ENCODE measurements around the gene IQCM.

IQCM gene

GRCh38 chr4:149409146-149409545, 406.5 kb downstream of the IQCM start:
- H3K4me3 ChIP-seq (ENCODE audit: low read length) = no peak overlapping the region
- DNase-seq (ENCODE audit: low read depth) = peak; percentile 89
- no peak for TF ChIP-seq CTCF (conservative IDR thresholded peaks at IDR 0.05; ENCODE audit: low read depth, low read length)

GRCh38 chr4:149404143-149404542, 411.5 kb downstream of the IQCM start:
- TF ChIP-seq CTCF (conservative IDR thresholded peaks at IDR 0.05; ENCODE audit: low read depth, low read length) = no peak
- no peak overlapping the region for H3K4me3 ChIP-seq (ENCODE audit: low read length)
- DNase-seq (ENCODE audit: low read depth) = no peak

GRCh38 chr4:149403081-149403480, 412.6 kb downstream of the IQCM start:
- TF ChIP-seq CTCF (conservative IDR thresholded peaks at IDR 0.05; ENCODE audit: low read depth, low read length) = no peak
- DNase-seq (ENCODE audit: low read depth) = no peak
- no peak overlapping the region for H3K4me3 ChIP-seq (ENCODE audit: low read length)

- no peak overlapping the region for H3K4me3 ChIP-seq (ENCODE audit: low read length)
- no peak for DNase-seq (ENCODE audit: low read depth)
- TF ChIP-seq CTCF (conservative IDR thresholded peaks at IDR 0.05; ENCODE audit: low read depth, low read length) = no peak
Measured at GRCh38 chr4:149398993-149399392, 416.6 kb downstream of the IQCM start.

- peak; percentile 34 for DNase-seq (ENCODE audit: low read depth)
- H3K4me3 ChIP-seq (ENCODE audit: low read length) = no peak overlapping the region
- TF ChIP-seq CTCF (conservative IDR thresholded peaks at IDR 0.05; ENCODE audit: low read depth, low read length) = peak; percentile 46
Measured at GRCh38 chr4:149370785-149371420, 444.7 kb downstream of the IQCM start.

- DNase-seq (ENCODE audit: low read depth) = no peak
- no peak for TF ChIP-seq CTCF (conservative IDR thresholded peaks at IDR 0.05; ENCODE audit: low read depth, low read length)
- no peak overlapping the region for H3K4me3 ChIP-seq (ENCODE audit: low read length)
Measured at GRCh38 chr4:149370002-149370401, 445.6 kb downstream of the IQCM start.

- DNase-seq (ENCODE audit: low read depth) = no peak
- no peak for TF ChIP-seq CTCF (conservative IDR thresholded peaks at IDR 0.05; ENCODE audit: low read depth, low read length)
- H3K4me3 ChIP-seq (ENCODE audit: low read length) = no peak overlapping the region
Measured at GRCh38 chr4:149353241-149353640, 462.4 kb downstream of the IQCM start.
